GM12801 (cell line): ENCODE measurements around the gene RHOT1.

Experiments
- CTCF ChIP-seq: IDR thresholded peaks from one replicate; pipeline ENCODE4 v1.5.1; 2011; ENCODE audit warnings: control low read depth; ENCODE audit not compliant: insufficient read length; ENCODE audit errors: extremely low read depth

The RHOT1 gene

DNA sequence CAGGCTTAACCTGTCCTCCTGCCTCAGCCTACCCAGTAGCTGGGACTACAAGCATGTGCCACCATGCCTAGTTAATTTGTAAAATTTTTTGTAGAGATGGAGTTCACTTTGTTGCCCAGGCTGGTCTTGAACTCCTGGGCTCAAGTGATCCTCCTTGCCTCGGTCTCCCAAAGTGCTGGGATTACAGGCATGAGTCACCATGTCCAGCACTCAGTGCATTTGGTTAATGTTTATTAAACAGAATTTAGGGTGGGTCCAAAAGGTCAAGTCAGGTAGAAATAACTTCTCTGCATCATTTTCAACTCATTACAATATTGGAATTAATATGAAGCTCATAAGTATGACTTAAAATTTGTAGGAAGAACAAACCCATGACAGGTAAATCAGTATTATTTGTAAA lies 55.7 kb downstream of the RHOT1 start:
- TF ChIP-seq CTCF = no peak

DNA sequence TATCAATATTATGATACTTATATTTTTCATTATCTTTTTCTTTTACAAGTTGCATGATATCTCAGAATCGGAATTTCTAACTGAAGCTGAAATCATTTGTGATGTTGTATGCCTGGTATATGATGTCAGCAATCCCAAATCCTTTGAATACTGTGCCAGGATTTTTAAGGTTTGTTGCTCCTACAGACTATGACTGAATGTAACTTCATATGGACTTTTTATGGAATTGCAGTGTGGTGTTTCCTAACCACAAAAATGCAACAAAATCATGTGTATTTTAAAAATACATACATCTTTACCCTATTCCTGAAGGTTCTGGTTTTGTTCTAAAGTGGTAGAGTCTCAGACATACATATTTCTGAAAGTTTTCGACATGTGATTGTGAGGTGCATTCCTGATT lies 64.6 kb downstream of the RHOT1 start:
- TF ChIP-seq CTCF = no peak

DNA sequence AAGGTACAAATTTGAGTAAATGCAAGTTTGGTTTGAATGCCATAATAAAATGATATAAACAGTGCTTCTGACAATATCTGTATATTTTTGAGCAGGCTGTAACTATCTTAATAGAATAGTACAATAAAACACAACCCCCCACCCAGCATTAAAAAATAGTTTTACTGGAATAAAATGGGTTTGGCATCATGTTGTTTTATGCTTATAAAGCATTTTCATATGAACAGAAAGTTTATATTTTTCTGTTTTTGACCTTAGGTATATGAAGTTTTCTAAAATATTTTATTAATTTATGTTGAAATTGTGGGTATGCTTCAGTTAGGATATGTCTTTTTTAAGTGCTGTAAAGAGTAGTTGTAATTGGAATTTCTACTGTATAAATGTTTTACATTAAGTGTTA lies 66.1 kb downstream of the RHOT1 start:
- no peak for TF ChIP-seq CTCF

- TF ChIP-seq CTCF = no peak
These were observed 67.3 kb downstream of the RHOT1 start for GRCh38 chr17:32209608-32210007.

DNA sequence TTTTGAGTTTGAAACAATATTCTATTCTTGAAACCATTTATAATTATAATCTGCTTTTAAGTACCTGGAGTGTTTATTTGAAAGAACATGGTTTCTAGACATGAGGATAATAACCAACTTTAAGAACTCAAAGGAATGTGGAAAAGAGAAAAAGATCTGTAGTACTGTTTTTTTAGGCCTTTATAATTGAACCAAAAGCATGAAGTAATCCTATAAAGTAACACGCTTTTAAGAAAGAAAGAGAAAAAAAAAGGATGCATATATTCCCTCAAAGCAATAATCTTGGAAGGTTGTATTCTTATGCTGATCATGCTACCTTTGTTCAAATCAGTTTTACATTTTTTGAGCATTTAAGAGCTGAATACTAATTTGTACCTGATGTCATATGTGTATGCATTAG lies 69.4 kb downstream of the RHOT1 start:
- TF ChIP-seq CTCF = no peak

- TF ChIP-seq CTCF = no peak
These were observed 73.4 kb downstream of the RHOT1 start for GRCh38 chr17:32215696-32216095.

- no peak for TF ChIP-seq CTCF
These were observed 80.3 kb downstream of the RHOT1 start for GRCh38 chr17:32222621-32223020.

DNA sequence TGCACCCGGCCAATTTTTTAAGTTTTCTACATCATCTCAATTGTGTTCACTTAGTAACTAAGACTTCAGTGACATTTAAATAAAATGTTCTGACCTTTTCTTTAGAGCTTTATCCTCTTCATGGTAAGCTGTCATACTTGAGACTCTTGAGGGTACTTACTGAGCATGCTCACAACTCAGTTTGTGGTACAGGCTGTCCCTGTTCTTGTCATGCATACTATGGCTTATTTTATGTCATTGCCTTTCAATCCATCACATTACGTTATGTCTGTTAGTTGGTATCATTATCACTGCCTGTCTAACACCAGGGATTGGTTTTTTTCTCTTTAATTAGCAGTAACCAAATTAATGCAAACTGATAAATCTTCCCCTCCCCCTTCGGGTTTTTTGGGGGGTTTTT lies 81.4 kb downstream of the RHOT1 start:
- TF ChIP-seq CTCF = no peak
